ENCODE measurements around the gene EZH1.
A peak's percentile ranks its signal among the peaks of the same experiment; 100 is the strongest.
"Not testable (repeated sequence)": the region's sequence is repeated elsewhere in the genome, so short reads cannot be mapped to it uniquely, and the experiment has no call there.

EZH1 gene

GRCh38 chr17:42773290-42774035, 28.6 kb upstream of the EZH1 start, which contains the start of gene VPS25:
Gene VPS25 (plus strand): TSS chr17:42773449. CDS start chr17:42773476, 27 bp downstream.
- H3K27ac ChIP-seq: peak within 1 kb of the TSS; percentile 81
- peak; percentile 43 for DNase-seq (ENCODE audit: low read depth, low spot score)

GRCh38 chr17:42772945-42773289, 28.1 kb upstream of the EZH1 start:
- DNase-seq (ENCODE audit: low read depth, low spot score): no peak
- peak overlapping the region; percentile 81 for H3K27ac ChIP-seq

DNA sequence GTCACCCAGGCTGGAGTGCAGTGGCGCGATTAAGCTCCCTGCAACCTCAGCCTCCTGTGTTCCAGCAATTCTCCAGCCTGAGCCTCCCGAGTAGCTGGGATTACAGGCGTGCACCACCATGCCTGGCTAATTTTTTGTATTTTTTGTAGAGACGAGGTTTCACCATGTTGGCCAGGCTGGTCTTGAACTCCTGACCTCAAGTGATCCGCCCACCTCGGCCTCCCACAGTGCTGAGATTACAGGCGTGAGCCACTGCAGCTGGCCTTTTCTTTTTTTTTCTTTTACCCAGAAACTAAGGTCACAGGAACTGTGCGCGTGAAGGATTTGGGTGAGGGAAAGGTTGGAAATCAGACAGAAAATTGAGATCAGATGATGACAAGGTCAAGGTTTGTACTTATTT, 25.1 kb upstream of the EZH1 start:
- not testable (repeated sequence) for H3K27ac ChIP-seq; DNase-seq (ENCODE audit: low read depth, low spot score)

DNA sequence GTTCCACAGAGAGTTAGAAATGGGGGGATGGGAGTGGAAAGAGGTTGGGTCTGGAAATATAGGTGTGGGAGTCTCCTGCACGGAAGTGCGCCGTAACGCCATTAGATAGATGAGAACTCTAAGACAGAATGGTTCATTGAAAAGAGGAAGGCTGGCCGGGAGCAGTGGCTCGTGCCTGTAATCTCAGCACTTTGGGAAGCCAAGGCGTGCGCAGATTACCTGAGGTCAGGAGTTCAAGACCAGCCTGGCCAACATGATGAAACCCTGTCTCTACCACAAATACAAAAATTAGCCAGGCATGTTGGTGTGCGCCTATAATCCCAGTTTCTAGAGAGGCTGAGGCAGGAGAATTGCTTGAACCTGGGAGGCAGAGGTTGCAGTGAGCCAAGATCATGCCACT, 23.2 kb upstream of the EZH1 start:
- not testable (repeated sequence) for H3K27ac ChIP-seq

DNA sequence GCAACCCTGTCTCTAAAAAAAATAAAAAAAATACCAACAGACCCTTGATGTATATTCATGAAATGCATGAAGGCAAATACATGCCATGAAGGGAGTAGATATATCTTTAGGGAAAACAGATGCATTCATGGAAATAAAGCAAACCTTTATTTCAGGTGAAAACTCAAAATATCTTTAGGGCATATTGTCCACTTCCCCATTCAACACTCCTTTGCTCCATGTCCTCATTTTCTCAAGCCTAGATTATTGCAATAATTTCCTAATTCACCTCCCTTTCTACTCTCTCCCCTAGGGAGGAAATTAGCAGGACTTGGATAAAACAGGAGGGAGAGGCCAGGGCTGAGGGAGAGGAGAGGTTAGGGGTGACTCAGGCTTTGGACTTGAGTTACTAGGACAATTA, 22.7 kb upstream of the EZH1 start:
- no peak overlapping the region for H3K27ac ChIP-seq
- no peak for DNase-seq (ENCODE audit: low read depth, low spot score)

More for the DNA sequence above, 23.2 kb upstream of the EZH1 start:
- DNase-seq (ENCODE audit: low read depth, low spot score): not testable (repeated sequence)

GRCh38 chr17:42766124-42766523, 21.3 kb upstream of the EZH1 start:
- no peak overlapping the region for H3K27ac ChIP-seq

GRCh38 chr17:42761638-42762037, 16.8 kb upstream of the EZH1 start:
- no peak overlapping the region for H3K27ac ChIP-seq
- no peak for DNase-seq (ENCODE audit: low read depth, low spot score)

More at GRCh38 chr17:42766124-42766523, 21.3 kb upstream of the EZH1 start:
- no peak for DNase-seq (ENCODE audit: low read depth, low spot score)

- no peak within 1 kb of the TSS for H3K27ac ChIP-seq
- no peak for DNase-seq (ENCODE audit: low read depth, low spot score)
Observed at GRCh38 chr17:42760652-42761581, 16.1 kb upstream of the EZH1 start, which contains the start of gene RAMP2. Gene RAMP2 (plus strand): TSS chr17:42761227. CDS start chr17:42761262, 35 bp downstream.

DNA sequence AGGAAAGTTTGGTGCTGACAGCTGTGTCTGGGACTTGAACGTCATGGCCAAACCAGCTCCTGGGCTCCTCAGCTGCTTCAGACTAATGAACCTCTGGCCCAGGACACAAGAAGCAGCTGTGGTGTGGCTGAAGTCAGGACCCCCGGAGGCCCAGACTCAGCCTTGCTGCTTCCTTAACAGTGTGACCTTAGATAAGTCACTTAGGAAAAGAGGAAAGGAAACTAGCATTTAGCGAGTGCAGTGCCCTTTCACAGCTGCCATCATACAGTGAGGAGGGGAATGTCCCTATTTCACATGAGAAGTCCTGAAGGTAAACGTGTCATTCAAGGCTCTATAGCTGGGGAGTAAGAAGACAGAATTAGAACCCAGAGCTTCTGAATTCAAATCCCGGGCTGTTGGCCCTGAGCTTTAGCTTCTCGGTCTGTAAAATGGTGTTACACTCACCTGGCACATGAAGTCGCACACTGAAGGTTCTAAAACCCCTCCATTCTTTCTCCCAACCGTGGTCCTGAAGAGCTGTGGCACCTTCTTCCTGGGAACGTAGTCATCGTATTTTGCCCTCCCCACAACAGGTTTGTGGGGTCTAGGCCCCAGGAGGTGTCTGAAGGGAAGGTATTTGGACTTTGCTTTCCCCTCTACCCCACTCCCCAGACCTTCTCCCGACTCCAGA, 15.3 kb upstream of the EZH1 start:
- DNase-seq (ENCODE audit: low read depth, low spot score): no peak
- H3K27ac ChIP-seq: no peak overlapping the region

DNA sequence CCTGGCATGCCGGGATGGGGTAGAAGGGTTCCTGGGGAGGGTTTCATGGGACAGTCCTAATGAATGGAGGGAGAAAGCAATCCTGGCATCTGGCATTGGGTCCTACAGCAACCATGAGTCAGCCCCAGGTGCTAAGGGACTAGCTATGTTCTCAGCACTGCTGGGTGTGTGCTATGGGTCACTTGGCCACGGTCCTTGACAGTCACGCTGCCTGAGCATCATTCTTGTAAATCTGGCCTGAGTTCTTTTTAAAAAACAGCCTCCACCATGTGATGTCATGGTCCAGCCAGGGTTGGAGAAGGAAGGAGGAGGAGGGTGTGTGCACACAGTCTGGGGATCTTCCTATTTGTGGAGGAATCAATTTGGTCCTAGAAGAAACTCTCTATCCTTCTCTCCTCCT, 9.9 kb upstream of the EZH1 start:
- peak; percentile 56 for DNase-seq (ENCODE audit: low read depth, low spot score)
- no peak overlapping the region for H3K27ac ChIP-seq

GRCh38 chr17:42751628-42752027, 6.8 kb upstream of the EZH1 start:
- no peak overlapping the region for H3K27ac ChIP-seq
- no peak for DNase-seq (ENCODE audit: low read depth, low spot score)

- no peak overlapping the region for H3K27ac ChIP-seq
- no peak for DNase-seq (ENCODE audit: low read depth, low spot score)
Observed at GRCh38 chr17:42750739-42751344, 6.0 kb upstream of the EZH1 start.

GRCh38 chr17:42748908-42749798, 4.3 kb upstream of the EZH1 start:
- DNase-seq (ENCODE audit: low read depth, low spot score): no peak

DNA sequence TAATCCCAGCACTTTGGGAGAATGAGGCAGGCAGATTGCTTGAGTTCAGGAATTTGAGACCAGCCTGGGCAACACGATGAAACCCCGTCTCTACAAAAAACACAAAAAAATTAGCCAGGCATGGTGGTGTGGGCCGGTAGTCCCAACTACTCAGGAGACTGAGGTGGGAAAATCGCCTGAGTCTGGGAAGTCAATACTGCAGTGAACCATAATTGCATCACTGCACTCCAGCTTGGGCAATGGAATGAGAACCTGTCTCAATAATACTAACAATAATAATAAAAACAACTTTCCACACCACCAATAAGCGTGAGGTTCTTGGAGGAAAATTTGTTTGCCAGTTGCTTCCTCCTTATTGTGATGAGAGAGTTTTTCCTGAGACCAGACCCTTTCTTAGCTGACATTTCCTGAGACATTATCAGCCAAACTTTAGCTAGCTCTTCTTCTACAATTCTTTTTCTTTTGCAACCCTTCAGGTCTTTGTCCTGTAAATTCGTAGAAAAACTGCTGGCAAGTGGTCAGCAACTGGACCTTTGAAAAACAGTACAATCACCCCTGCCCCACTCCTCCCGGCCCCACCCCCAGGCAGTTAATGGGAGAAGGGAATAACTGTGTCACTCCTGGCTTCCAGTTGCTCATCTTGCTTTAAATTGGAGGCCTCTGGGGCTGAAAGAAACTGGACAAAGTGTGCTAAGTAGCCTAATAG, 3.5 kb upstream of the EZH1 start:
- H3K27ac ChIP-seq: no peak overlapping the region
- DNase-seq (ENCODE audit: low read depth, low spot score): no peak

More at GRCh38 chr17:42748908-42749798, 4.3 kb upstream of the EZH1 start:
- H3K27ac ChIP-seq: no peak overlapping the region

- no peak for DNase-seq (ENCODE audit: low read depth, low spot score)
Observed at GRCh38 chr17:42744283-42744805, 496 bp downstream of the EZH1 start.

DNA sequence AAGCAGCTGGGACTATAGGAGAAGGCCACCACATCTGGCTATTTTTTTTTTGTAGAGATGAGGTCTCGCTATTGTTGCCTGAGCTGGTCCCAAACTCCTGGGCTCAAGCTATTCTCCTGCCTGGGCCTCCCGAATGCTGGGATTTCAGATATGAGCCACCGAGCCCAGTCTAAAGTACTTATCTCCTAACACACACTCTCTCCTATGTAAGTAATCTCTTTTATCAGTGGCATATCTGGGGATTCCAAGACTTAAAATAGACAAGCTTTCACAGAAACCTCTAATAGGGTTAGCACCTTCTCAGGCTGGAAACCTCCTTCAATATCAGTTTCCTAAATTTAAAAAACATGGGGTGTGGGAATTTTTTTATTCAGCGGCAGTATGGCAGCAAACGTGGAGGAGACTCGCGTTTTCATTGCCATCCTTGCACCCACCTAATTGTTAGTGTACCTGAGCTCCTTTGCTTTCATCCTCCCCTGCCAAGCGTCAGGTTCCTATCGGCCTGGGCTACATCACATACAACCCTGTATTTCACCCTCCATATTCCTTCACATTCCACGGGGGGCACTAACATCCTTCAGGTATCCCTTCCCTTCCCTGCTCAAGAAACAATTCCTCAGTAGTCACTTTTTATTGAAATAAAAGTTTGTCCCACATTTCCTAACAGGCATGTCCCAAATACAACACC, 1.1 kb downstream of the EZH1 start:
- peak overlapping the region; percentile 68 for H3K27ac ChIP-seq
- DNase-seq (ENCODE audit: low read depth, low spot score): no peak

More at GRCh38 chr17:42744283-42744805, 496 bp downstream of the EZH1 start:
- peak overlapping the region; percentile 68 for H3K27ac ChIP-seq

DNA sequence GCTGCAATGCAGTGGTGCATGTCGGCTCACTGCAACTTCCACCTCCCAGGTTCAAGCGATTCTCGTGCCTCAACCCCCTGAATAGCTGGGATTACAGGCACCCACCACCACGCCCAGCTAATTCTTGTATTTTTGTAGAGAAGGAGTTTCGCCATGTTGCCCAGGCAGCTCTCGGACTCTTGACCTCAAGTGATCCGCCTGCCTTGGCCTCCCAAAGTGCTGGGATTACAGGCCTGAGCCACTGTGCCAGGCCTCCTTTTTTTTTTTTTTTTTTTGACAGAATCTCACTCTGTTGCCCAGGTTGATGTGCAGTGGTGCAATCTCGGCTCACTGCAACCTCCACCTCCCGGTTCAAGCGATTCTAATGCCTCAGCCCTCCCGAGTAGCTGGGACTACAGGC, 1.9 kb downstream of the EZH1 start:
- DNase-seq (ENCODE audit: low read depth, low spot score); H3K27ac ChIP-seq: not testable (repeated sequence)

GRCh38 chr17:42740699-42741098, 4.1 kb downstream of the EZH1 start:
- no peak overlapping the region for H3K27ac ChIP-seq
- DNase-seq (ENCODE audit: low read depth, low spot score): no peak
